ENCODE measurements around the gene NREP.

Gene NREP

GRCh38 chr5:111743988-111744387 is 13.0 kb downstream of the NREP start:
- H3K4me1 ChIP-seq (ENCODE audit: control insufficient read depth in 1 of 2, insufficient read depth in 1 of 2, low read depth in 1 of 2, low read length in 1 of 2) = no peaks in the 10 kb centered on the region
- H3K4me3 ChIP-seq (ENCODE audit: low read depth in 1 of 2, low read length in 1 of 2) = no peak overlapping the region
- no peaks in the 10 kb centered on the region for H3K27me3 ChIP-seq
- H3K36me3 ChIP-seq = no peaks in the 10 kb centered on the region
- TF ChIP-seq CTCF (IDR thresholded peaks at IDR 0.05) = no peak
- H3K27ac ChIP-seq = no peak overlapping the region
- no peaks in the 10 kb centered on the region for H3K9me3 ChIP-seq

- Histone ChIP-seq H3K27me3 (no peaks in the 10 kb centered on the region), H3K4me1 (ENCODE audit: control insufficient read depth in 1 of 2, insufficient read depth in 1 of 2, low read depth in 1 of 2, low read length in 1 of 2) (no peaks in the 10 kb centered on the region), H3K9me3 (no peaks in the 10 kb centered on the region), H3K36me3 (no peaks in the 10 kb centered on the region), H3K4me3 (ENCODE audit: low read depth in 1 of 2, low read length in 1 of 2) (no peak overlapping the region), H3K27ac (no peak overlapping the region)
- TF ChIP-seq CTCF (IDR thresholded peaks at IDR 0.05) = no peak
Measured at GRCh38 chr5:111743512-111743911, 13.5 kb downstream of the NREP start.

- no peak for TF ChIP-seq CTCF (IDR thresholded peaks at IDR 0.05)
- Histone ChIP-seq H3K4me1 (ENCODE audit: control insufficient read depth in 1 of 2, insufficient read depth in 1 of 2, low read depth in 1 of 2, low read length in 1 of 2) (no peaks in the 10 kb centered on the region), H3K27ac (no peak overlapping the region), H3K4me3 (ENCODE audit: low read depth in 1 of 2, low read length in 1 of 2) (no peak overlapping the region), H3K36me3 (no peaks in the 10 kb centered on the region), H3K9me3 (no peaks in the 10 kb centered on the region), H3K27me3 (no peaks in the 10 kb centered on the region)
Measured at GRCh38 chr5:111742177-111742994, 14.6 kb downstream of the NREP start.

- TF ChIP-seq CTCF (IDR thresholded peaks at IDR 0.05) = no peak
- Histone ChIP-seq H3K4me3 (ENCODE audit: low read depth in 1 of 2, low read length in 1 of 2) (no peak overlapping the region), H3K9me3 (no peaks in the 10 kb centered on the region), H3K36me3 (no peaks in the 10 kb centered on the region), H3K27me3 (no peaks in the 10 kb centered on the region), H3K4me1 (ENCODE audit: control insufficient read depth in 1 of 2, insufficient read depth in 1 of 2, low read depth in 1 of 2, low read length in 1 of 2) (no peaks in the 10 kb centered on the region), H3K27ac (no peak overlapping the region)
Measured at GRCh38 chr5:111741278-111741677, 15.7 kb downstream of the NREP start.

GRCh38 chr5:111739416-111739815 is 17.6 kb downstream of the NREP start:
- Histone ChIP-seq H3K4me1 (ENCODE audit: control insufficient read depth in 1 of 2, insufficient read depth in 1 of 2, low read depth in 1 of 2, low read length in 1 of 2) (no peaks in the 10 kb centered on the region), H3K4me3 (ENCODE audit: low read depth in 1 of 2, low read length in 1 of 2) (no peak overlapping the region), H3K9me3 (no peaks in the 10 kb centered on the region), H3K27me3 (no peaks in the 10 kb centered on the region), H3K27ac (no peak overlapping the region), H3K36me3 (no peaks in the 10 kb centered on the region)
- TF ChIP-seq CTCF (IDR thresholded peaks at IDR 0.05) = no peak

Data from neutrophil (primary cell).